AG04449 (cell line): ENCODE results near the gene RAPGEF3.
A peak's percentile ranks its signal among the peaks of the same experiment; 100 is the strongest.

Source experiments
- CTCF ChIA-PET: fragments of 350-600 bp; formaldehyde crosslinking; extraction: SDS; loops from one replicate; lab custom pipeline; 2021; ENCODE audit warnings: antibody characterized with exemption; lab: Yijun Ruan, JAX
- POLR2A ChIA-PET: fragments of 400-600, 350-600 bp; formaldehyde crosslinking; extraction: SDS; loops from one replicate; lab custom pipeline; 2020; ENCODE audit warnings: antibody characterized with exemption, inconsistent platforms; lab: Yijun Ruan, JAX
- DNase-seq: peaks from one replicate; pipeline ENCODE4 v3.0.0-alpha.2; 2010; ENCODE audit warnings: low read depth, low spot score
- H3K4me3 ChIP-seq: 2 replicates; pipeline ENCODE4 v1.5.1; 2011; ENCODE audit warnings: low read depth, mild to moderate bottlenecking, control low read depth, low read length
- TF ChIP-seq, protein P1 (sequence below): IDR thresholded peaks from one replicate; pipeline ENCODE4 v1.5.1; 2011; ENCODE audit warnings: mild to moderate bottlenecking, moderate library complexity, low read length, control low read depth, inconsistent platforms; ENCODE audit not compliant: insufficient read depth; ENCODE audit errors: missing control alignments

RAPGEF3 gene

DNA sequence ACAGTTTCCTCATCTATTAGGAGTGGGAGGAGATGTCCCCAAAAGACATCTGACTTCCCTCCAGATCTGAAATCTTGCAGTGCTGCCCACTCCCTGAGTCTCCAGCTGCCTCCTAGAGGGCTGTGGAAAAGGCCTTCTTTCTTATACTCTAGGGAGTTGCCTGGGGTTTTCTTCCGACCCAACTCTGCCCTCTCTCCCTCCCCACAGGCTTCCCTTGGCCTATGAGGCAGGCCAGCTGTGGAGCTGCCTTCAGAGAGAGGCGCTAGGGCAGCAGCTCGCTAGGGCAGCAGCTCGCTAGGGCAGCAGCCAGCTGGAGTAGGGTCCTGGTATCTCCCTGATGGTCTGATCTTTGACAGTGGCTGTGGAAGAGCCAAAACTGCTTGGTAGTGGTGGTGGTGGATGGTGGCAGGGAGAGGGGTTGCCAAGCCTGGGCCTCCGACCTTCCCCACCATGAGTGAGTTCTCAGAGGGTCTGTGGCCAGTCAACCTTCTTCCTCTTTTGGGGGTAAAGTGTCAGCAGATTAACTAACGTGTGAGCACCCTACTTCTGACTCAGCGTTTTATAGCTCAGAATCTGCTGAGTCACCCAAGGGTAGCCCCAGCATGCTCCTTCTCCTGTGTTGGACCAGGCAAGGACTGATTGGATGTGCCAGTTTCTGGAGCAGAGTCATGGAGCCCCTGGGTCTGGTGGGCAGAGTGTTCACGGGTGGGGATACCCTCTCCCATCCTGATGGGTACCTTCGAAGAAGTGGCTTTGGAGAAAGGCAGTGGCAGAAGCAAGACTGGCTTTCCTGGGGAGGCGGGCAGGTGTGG lies 16.6 kb upstream of the RAPGEF3 start:
- POLR2A ChIA-PET, result interaction anchor here (0.9 to 1.1 kb wide), 2 partner anchors 21 to 39 kb away, joined by 3 to 4 read pairs; no protein-coding TSS in a partner anchor
- no peak overlapping the region for H3K4me3 ChIP-seq
- TF ChIP-seq, protein P1, sequence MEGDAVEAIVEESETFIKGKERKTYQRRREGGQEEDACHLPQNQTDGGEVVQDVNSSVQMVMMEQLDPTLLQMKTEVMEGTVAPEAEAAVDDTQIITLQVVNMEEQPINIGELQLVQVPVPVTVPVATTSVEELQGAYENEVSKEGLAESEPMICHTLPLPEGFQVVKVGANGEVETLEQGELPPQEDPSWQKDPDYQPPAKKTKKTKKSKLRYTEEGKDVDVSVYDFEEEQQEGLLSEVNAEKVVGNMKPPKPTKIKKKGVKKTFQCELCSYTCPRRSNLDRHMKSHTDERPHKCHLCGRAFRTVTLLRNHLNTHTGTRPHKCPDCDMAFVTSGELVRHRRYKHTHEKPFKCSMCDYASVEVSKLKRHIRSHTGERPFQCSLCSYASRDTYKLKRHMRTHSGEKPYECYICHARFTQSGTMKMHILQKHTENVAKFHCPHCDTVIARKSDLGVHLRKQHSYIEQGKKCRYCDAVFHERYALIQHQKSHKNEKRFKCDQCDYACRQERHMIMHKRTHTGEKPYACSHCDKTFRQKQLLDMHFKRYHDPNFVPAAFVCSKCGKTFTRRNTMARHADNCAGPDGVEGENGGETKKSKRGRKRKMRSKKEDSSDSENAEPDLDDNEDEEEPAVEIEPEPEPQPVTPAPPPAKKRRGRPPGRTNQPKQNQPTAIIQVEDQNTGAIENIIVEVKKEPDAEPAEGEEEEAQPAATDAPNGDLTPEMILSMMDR, result no peak
- CTCF ChIA-PET, result interaction anchor here (1.0 to 19.6 kb wide), 8 partner anchors 9 to 743 kb away, joined by 3 to 1419 read pairs (median 180); partner anchors contain the start of genes ENDOU, RAPGEF3, RPAP3 and TMEM106C
- DNase-seq, result no peak

DNA sequence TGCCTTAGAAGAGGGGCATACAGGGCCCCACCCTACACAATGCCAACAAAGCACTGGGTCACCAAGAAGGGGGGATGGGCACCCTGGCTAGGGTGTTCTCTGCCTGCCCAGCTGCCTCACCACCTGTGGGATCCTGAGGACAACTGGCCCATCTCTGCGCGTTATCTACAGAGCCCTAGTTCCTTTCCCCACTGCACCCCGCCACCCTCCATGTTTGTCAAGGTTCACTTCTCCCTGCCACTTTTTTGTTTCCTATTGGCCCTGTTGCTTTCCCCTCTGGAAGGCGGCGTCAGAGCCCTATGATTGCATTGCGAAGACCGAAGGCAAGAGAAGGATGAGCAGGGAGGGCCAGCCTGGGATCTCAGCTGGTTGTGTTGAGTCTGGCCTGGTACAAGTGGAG lies 16.0 kb upstream of the RAPGEF3 start:
- ChIA-PET CTCF (interaction anchor here (6.2 to 19.6 kb wide), 5 partner anchors 18 to 69 kb away, joined by 61 to 1419 read pairs (median 329); partner anchors contain the start of genes ENDOU, RAPGEF3 and RPAP3), POLR2A (interaction anchor here (0.9 kb wide), 1 partner anchor 21 kb away, joined by 3 read pairs; no protein-coding TSS in a partner anchor)
- TF ChIP-seq, protein P1, result no peak
- no peak overlapping the region; the same call in 1 of the 2 replicates for H3K4me3 ChIP-seq
- no peak for DNase-seq

DNA sequence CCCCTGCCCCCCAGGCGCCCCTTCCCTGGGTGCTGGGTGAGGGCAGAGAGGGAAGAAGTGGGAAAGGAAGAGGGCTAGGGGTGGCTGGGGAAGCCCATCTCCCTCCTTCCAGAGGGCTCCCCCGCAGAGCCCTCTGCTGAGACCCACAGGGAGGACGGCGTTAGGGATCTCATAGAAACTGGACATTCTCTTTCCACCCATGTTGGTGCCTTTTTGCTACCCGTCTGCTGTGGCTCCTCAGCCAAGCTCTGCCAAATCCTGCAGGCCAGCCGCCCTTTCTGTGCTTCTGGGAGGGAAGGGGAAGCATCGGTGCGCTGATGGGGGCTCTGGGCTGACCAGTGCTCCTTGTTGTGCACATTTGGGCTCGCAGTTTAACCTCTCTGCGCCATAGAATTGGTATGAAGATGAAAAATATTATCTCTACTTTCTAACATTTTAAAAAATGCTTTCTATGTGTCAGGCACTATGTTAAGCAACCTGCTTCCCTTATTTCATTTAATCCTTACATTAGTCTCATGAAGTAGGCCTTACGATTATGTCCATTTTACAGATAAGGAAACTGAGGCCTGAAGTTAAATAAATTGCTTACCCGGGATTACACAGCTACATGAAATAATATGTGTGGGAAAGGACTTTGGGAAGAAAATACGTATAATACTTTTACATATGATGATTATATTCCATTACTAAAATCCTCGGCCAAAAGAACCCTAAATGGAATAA lies 15.3 kb upstream of the RAPGEF3 start:
- peak overlapping the region; percentile 68 for H3K4me3 ChIP-seq
- ChIA-PET POLR2A (no interaction called here), CTCF (interaction anchor here (2.8 to 19.6 kb wide), 6 partner anchors 8 to 68 kb away, joined by 11 to 1419 read pairs (median 314); partner anchors contain the start of genes ENDOU, RAPGEF3 and RPAP3)
- TF ChIP-seq, protein P1, result no peak
- DNase-seq, result no peak

DNA sequence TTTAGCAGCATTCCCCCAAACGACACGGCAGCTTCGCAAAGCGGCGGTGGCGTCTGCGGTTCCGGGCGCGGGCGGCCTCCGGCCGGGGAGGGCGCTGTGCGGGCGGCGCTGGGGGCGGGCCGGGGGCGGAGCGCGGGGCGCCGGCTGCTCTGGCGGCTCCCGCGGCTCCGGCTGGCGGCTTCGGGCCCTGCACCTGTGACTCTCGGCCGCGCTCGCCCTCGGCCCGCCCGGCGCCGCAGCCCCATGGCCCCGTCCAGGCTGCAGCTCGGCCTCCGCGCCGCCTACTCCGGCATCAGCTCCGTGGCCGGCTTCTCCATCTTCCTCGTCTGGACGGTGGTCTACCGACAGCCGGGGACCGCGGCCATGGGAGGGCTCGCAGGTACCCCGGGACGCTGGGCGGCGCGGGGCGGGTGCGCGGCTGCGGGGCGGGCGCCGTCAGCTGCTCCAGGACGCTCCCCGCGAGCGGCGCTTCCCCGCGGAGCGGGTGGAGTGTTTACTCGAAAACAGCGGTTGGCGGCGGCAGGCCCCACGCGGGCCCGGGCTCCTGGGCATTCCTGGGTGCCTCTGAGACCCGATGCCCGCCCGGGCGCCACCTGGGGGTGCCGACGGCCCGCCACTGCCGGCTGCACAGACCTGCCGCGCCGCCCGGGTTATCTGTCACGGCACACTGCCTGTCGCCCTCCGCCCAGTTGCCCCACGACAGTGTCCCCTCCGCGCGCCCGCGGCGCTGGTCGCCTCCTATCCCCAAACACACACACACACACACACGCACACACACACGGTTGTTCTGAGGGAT lies 14.6 kb upstream of the RAPGEF3 start, which contains the start of gene SLC48A1:
Gene SLC48A1, plus strand, starts transcription at position 177 of the 796 bp plus-strand sequence. Its CDS starts 67 bp downstream, at position 244.
- CTCF ChIA-PET, result interaction anchor here (0.9 to 19.6 kb wide), 7 partner anchors 9 to 326 kb away, joined by 3 to 1419 read pairs (median 300); partner anchors contain the start of genes ENDOU and RAPGEF3
- no peak for DNase-seq
- peak within 1 kb of the TSS; percentile 68 for H3K4me3 ChIP-seq
- TF ChIP-seq, protein P1, result peak; percentile 41
- POLR2A ChIA-PET, result interaction anchor here (1.1 kb wide), 1 partner anchor 14 kb away, joined by 5 read pairs; the partner anchor contains the start of gene RAPGEF3

DNA sequence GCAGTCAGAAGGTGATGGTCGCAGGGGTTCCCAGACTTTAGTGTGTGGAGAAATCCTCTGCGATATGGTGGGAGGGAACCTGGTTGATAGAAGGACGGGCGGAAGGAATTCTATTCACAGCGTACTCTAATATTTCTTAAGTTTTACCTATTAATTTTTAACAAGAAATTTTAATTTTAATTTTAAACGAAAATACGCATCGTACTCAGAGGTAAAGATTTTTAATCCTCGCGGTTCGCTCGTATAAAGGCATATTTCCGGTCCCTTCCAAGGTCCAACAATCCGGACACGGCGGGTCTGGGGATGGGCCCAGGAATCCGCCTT lies 14.0 kb upstream of the RAPGEF3 start:
- DNase-seq, result no peak
- peak overlapping the region; percentile 68 for H3K4me3 ChIP-seq
- TF ChIP-seq, protein P1, result no peak
- ChIA-PET POLR2A (interaction anchor here (1.1 kb wide), 1 partner anchor 14 kb away, joined by 5 read pairs; the partner anchor contains the start of gene RAPGEF3), CTCF (interaction anchor here (0.9 to 19.6 kb wide), 7 partner anchors 9 to 325 kb away, joined by 3 to 1419 read pairs (median 300); partner anchors contain the start of genes ENDOU and RAPGEF3)
